ENCODE measurements around the gene ATXN2. TPM values are rescaled to one million over a fixed set of nuclear protein-coding genes. Genes with fewer than 3 reads are reported as not detected.
A peak's percentile ranks its signal among the peaks of the same experiment; 100 is the strongest.

Gene ATXN2
- total RNA-seq, 1 experiment from 2014 or later: 10.1 TPM

GRCh38 chr12:111417784-111418593, 181.1 kb downstream of the ATXN2 start:
- no peak for DNase-seq (ENCODE audit: low read depth)

- DNase-seq (ENCODE audit: low read depth): no peak
These were observed 181.8 kb downstream of the ATXN2 start for GRCh38 chr12:111417290-111417689.

DNA sequence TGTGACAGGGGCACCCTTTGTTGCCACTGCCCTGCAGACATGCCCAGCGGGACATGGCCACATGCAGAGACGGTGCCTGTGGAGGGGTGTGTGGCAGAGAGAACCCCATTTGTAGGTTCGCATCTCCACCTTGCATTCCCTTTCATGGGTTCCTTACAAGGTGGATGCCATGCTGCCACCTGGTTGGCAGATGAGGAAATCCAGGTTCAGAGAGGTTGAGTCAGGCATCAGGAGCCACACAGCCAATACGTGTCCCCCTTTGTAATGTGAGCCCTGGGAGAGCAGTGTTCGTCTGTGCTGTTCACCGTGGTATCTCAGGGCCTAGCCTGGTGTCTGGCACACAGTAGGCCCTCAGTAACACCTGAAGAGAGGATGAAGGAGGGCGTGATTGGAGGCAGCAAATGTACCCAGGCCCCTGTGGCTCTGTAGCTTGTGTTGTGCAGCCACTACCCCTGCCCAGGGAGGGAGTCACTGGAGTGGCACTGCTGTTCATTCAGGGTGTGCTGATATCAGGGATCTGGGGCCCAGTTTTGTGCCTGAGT, 184.3 kb downstream of the ATXN2 start:
- no peak for DNase-seq (ENCODE audit: low read depth)

DNA sequence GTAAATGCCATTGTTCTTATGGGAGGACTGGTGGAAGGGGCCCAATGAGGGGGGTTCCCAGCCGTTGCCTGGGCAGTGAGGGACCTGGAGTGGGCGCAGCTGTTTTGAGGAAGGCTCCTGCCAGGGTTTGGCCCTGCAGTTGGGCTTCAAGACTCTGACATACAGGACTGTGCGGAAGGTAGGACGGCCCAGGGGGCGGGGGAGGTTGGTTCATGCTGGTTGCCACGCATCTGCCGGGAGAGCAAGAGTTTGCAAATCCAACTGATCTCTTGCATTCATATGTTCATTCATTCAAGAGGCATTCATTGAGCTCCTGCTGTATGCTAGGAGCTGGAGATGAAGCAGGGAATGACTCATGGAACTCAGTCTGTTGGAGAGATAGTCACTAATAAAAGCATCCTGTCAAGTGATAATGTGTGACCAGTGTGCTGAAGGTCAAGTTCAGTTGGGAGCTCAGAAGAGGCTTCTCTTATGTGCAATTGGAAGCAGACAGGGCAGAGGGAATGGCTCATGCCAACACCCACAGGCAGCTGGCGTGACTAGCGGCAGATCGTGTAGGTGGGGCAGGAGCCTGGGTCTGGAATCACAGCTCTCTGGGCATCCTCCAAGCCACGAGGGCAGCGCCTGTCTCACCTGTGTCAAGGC, 185.6 kb downstream of the ATXN2 start:
- peak; percentile 80 for DNase-seq (ENCODE audit: low read depth)

- no peak for DNase-seq (ENCODE audit: low read depth)
These were observed 186.2 kb downstream of the ATXN2 start for GRCh38 chr12:111412830-111413441.

DNA sequence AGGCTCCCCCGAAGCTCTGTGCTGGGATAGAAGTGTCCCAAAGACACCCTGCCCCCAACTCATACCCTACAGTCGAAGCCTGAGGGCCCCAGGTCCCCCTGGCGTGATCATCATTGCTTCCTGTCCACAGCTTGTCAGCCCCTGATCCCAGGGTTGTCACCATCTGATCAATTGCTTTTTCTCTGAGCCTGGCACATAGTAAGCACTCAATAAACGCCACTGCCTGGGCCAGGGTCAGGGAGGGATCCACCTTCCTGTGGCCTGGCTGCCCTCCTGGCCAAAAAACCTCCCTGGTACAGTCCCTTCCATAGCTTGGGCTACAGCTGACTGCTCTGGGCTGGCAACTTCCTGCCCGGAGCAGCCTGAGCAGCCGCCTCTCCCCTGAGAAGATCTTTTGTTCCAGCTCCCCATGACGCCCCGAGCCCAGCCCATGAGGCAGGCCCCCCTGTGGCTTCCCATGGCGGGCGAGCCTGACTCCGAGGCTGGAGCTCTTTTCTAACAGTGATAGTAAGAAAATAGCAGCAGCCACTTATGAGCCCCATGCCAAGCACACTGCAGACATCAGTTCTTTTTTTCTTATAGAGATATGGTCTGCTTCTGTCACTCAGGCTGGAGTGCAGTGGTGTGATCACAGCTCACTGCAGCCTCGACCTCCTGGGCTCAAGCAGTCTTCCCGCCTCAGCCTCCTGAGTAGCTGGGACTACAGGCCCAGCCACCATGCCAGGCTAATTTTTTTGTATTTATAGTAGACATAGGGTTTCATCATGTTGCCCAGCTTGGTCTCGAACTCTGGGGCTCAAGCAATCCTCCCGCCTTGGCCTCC, 186.9 kb downstream of the ATXN2 start:
- DNase-seq (ENCODE audit: low read depth): peak; percentile 84

DNA sequence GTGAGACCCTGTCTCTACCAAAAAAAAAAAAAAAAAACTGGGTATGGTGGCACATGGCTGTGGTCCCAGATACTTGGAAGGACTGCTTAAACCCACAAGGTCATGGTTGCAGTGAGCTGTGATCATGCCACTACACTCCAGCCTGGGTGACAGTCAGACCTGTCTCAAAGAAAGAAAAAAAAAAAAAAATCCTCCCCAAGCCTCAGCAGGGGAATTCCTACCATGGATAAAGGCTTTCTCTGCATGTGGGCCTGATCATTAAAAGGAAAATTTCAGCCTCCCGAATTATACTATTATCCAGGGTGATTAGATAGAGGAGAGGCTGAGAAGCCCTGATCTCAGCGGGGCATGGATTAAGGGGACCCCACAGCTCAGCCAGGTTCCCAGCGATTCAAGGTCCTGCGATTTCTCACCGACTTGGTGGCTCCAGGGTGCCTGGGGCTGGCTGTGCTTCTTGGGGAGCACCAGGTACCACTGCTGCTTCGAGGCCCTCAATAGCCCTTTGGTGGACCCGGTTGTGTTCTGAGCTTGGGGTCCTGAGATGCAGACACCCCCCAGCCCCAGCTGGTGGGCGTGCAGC, 187.8 kb downstream of the ATXN2 start:
- no peak for DNase-seq (ENCODE audit: low read depth)

GRCh38 chr12:111410431-111411184, 188.5 kb downstream of the ATXN2 start:
- DNase-seq (ENCODE audit: low read depth): peak; percentile 77

DNA sequence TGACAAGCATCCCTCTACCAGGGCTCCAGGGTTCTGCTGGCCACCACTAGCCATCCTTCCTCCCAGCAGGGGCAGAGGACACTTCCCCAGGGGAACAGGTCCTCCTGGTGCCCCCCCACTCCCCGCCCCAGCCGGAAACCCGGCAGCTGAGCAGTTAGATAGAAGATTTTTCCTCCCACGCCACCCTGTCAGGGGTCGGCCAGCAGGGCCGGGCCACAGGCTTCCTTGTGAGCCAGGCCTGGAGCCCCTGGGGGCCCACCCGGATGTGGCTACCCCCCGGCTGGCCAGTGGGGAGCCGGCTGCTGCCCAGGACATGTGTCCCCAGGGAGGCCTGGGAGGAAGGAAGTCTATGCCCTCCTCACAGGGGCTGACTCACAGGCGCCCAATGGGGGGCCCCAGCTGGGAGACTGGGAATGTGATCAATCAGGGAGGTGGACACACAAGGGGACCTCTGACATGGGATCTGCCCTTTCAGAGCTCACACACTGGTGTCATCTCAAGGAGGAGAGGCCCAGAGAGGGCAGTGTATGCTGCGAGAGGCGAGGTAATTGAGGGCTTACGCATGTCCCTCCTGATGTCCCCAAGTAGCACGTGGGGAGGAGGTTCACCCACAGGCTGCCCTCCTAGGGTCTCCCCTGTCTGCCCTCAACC, 189.2 kb downstream of the ATXN2 start:
- peak; percentile 98 for DNase-seq (ENCODE audit: low read depth)

- DNase-seq (ENCODE audit: low read depth): peak; percentile 61
These were observed 189.7 kb downstream of the ATXN2 start for GRCh38 chr12:111409403-111409779.

DNA sequence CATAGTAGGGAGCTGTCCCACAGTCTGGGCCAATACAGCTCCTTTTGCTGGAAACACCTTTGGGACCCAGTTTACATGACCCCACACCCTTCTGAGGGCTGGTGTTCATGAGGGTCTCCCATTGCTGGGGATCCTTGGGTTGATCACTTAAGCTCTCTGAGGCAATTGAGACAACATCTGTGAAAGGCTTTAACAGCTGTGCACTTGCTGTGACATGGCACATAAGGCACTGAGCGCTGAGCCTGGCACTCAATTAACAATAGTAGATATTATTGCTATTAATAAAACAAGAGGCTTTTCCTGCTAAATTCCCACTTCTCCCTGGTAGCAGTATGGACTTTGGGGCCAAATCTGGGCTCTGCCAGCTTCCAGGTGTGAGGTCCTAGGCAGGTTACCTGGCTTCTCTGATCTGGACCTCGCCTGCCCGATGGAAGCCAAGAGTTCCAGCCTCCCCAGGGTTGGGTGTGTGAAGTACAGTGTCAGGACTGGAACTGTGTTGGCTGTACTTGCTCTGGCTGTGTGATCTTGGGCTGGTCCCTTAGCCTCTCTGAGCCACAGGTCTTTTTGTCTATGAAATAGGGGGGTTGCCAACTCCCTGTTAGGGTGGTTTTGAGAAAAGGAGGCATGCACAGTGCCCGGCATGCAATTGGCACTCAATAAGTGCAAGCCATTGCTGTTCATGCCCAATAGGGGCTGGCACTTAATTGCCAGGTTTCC, 190.3 kb downstream of the ATXN2 start:
- no peak for DNase-seq (ENCODE audit: low read depth)

DNA sequence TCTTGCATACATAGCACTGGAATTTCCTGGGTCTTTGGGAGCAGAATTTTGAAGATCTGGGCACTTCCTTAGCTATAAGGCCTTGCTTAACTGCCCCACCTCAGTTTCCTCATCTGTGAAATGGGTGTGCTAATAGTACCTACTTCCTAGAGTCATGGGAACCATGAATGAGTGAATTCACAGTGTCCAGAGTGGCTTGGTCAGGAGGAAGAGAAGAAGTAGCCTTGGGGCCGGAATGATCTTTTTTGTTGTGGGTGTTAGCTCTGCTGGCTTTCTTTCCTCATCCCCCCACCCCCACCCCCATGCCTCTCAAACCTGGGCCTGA, 191.0 kb downstream of the ATXN2 start:
- DNase-seq (ENCODE audit: low read depth): no peak

DNA sequence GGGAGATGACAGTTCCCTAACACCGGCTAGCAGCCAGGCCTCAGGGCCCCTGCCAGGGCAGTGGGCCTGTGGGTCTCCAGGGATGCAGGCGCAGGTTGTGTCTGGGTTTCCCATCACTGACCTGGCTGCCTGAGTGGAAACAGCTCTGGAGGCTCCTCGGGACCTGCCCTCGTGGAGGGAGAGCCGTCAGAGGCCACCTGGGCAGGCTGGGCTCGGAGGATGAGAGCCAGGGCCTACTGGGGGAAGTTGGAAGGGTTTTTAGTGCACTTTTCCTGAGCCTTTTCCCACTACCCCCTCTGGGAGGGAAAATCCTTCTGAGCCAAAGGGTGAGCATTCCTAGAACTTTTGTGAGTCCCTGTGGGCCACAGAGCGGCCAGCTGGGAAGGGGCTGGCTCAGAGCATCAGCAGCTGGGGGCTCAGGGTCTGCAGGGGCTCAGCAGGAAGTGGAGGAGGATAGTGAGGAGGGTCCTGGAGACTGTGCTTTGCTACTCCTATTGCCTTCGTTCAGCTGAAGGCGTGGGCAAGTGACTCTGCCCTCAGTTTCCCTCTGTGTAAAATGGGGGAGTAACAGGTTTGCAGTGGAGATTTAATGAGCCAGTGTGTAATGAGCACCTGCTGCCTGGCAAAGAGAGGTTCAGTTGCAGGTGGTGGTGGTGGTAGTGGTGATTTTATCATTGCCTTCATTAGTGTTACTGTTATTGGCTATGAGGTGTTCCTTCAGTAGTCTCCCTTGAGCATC, 191.6 kb downstream of the ATXN2 start:
- no peak for DNase-seq (ENCODE audit: low read depth)

- DNase-seq (ENCODE audit: low read depth): no peak
These were observed 192.4 kb downstream of the ATXN2 start for GRCh38 chr12:111406474-111407376.

DNA sequence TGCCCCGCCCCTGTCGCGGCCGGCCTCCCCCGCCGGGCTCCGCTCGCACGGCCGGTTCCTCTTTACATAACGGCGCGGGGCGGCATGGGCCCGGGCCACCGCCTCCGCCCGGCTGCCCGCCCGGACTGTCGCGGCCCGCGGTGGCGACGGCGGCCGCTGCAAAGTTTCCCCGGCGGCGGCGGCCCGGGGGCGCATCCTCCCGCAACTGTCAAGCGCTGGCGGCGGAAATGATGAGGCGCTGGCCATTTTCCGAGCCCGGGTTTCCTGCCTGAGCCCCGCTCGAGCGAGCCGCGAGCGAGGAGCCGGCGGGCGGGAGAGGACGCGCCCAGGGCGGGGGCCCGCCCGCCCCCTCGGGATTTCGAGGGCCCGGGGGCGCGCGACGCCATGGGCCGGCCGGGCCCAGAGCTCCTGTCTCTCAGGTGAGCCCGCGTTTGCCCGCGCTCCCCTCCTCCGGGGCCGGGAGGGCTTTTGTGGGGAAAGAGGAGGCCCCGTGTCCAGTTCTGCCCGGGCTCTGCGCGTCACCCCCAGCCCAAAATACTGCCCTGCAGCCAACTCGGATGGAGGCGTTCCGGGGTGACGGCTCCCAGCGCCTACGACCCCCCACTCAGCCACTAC, 193.1 kb downstream of the ATXN2 start, which contains the start of gene SH2B3:
Gene SH2B3 (plus strand): TSS at position 65 of the 615 bp plus-strand sequence. CDS start 12,223 bp downstream, outside the sequence.
- DNase-seq (ENCODE audit: low read depth): no peak

DNA sequence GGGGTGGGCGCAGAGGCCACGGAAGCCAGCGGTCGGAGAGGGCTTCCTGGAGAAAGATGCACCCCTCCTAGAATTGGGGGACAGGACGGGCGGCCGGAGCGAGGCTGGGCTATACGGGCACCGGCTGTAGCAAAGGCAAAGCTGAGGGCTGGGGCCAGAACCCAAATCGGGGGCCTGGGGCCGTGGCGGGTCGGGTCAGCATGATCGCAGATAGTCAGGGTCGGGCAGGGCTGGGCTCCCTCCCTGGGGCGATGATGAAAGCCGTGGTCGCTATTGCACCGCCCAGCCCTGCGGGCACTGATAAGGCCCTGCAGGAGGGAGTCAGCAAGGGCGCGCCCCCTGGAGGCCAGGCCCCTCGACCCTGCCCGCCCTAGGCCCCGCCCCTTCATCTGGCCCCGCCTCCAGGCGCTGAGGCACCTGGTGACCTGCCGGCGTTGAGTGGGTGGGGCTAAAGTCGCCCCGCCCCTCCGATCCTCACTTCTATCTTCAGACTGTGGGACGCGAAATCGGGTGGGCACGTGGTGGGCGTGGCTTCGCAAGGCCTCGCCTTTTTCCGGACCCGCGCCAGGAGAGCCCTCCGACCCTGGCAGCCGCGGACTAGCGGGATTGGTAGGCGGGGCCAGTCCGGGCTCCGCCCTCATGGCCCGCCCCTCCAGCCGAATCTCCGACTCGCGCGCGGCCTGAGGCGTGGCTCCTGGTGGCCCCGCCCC, 193.8 kb downstream of the ATXN2 start:
- peak; percentile 98 for DNase-seq (ENCODE audit: low read depth)

Measured in Daoy (cell line).